ENCODE measurements around the gene PAIP2B.
A peak's percentile ranks its signal among the peaks of the same experiment; 100 is the strongest.
"Not testable (repeated sequence)": the region's sequence is repeated elsewhere in the genome, so short reads cannot be mapped to it uniquely, and the experiment has no call there.

Gene PAIP2B

DNA sequence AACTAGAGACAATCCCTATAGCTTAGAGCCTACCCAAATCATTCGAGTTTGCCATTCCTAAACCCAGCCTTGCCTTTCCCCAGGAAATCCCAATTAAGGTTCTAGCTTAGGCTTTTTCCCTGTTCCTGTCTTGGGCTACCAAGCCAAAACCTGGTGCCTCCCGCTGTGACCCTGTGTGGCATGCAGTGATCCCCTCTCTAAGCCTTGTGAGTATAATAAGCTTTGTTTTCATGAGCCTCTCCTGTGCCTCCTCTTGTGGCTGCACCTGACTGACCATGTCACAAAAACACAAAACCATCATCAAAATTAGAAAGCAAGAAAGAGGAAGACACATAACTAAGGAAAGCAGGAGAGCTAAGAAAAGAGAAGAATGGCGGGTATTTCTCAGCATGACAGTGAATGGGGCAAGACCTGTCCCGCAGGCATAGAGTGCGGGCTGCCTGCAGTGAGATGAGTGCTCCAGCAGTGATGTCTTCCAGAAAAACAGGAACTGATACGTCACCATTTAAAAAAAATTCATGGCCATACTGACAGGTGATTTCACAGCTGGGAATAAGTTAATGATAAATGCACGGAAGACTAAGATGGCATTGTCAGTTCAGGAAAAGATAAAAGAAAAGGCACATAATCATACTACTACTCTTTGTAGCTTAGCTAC, 9.2 kb upstream of the PAIP2B start:
- TF ChIP-seq GATA1 (IDR thresholded peaks at IDR 0.05; ENCODE audit: low read depth, low read length) = no peak
- no peak for DNase-seq

- not testable (repeated sequence) for DNase-seq
Observed at GRCh38 chr2:71233072-71233471, 6.2 kb upstream of the PAIP2B start.

DNA sequence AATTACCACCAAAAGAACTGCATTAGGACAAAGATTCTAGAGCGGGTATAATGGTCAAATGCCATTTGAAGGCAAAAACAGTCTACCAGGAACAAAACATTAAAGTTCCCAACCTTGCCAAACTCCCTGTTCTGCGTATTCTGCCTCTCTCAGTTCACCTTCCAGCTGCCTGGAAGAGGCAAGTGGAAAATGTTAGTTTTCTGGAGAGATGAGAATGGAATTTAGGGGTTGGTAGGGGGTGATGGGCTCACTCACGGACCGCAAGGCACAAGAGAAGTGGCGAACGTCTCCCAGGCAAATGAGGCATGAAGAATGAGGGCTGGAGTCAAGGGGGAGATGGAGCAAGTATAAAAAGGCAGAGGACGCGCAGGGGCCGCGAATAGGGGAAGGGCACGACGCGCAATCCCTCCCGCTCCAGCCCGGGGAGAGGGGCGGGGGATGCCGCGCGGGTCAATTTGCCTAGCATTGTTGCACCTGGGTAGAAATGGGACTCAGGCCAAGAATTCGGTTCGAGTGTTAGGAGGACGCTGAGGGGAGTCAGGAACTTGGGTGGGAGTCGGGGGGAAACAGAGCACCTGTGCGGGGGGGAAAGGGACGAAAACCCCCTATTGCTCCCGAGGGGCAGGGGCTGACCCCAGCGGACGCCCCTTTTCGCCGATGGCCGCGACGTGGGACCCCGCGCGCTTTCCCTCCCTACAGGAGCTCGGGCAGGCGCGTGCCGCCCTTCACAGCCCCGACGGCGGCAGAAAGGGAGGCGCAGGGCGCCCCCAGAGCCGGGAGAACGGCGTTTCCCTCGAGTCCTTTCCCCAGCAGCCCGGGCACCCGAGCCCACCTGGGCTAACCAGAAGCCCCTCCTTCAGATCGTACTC, 573 bp downstream of the PAIP2B start:
- peak; percentile 49 to 57 for DNase-seq

GRCh38 chr2:71224935-71225334, 2.0 kb downstream of the PAIP2B start:
- no peak for TF ChIP-seq GATA1 (IDR thresholded peaks at IDR 0.05; ENCODE audit: low read depth, low read length)
- TF ChIP-seq POLR2A (IDR thresholded peaks at IDR 0.05; ENCODE audit: low read length) = no peak

More for the DNA sequence above, 573 bp downstream of the PAIP2B start:
- TF ChIP-seq GATA1 (IDR thresholded peaks at IDR 0.05; ENCODE audit: low read depth, low read length) (no peak), POLR2A (IDR thresholded peaks at IDR 0.05; ENCODE audit: low read length) (no peak)

GRCh38 chr2:71224457-71224856, 2.4 kb downstream of the PAIP2B start:
- no peak for DNase-seq
- TF ChIP-seq POLR2A (IDR thresholded peaks at IDR 0.05; ENCODE audit: low read length) (no peak), GATA1 (IDR thresholded peaks at IDR 0.05; ENCODE audit: low read depth, low read length) (no peak)

More at GRCh38 chr2:71224935-71225334, 2.0 kb downstream of the PAIP2B start:
- DNase-seq = no peak

- no peak for TF ChIP-seq POLR2A (IDR thresholded peaks at IDR 0.05; ENCODE audit: low read length)
- no peak for TF ChIP-seq GATA1 (IDR thresholded peaks at IDR 0.05; ENCODE audit: low read depth, low read length)
- DNase-seq = peak; percentile 70 to 75
Observed at GRCh38 chr2:71223767-71224333, 3.1 kb downstream of the PAIP2B start.

- no peak for TF ChIP-seq GATA1 (IDR thresholded peaks at IDR 0.05; ENCODE audit: low read depth, low read length)
- TF ChIP-seq POLR2A (IDR thresholded peaks at IDR 0.05; ENCODE audit: low read length) = no peak
- DNase-seq = no peak
Observed at GRCh38 chr2:71220743-71221142, 6.2 kb downstream of the PAIP2B start.

- no peak for TF ChIP-seq GATA1 (IDR thresholded peaks at IDR 0.05; ENCODE audit: low read depth, low read length)
- TF ChIP-seq POLR2A (IDR thresholded peaks at IDR 0.05; ENCODE audit: low read length) = no peak
- no peak for DNase-seq
Observed at GRCh38 chr2:71216501-71216900, 10.4 kb downstream of the PAIP2B start.

- TF ChIP-seq GATA1 (IDR thresholded peaks at IDR 0.05; ENCODE audit: low read depth, low read length) = no peak
- TF ChIP-seq POLR2A (IDR thresholded peaks at IDR 0.05; ENCODE audit: low read length) = no peak
- DNase-seq = no peak
Observed at GRCh38 chr2:71215447-71215846, 11.5 kb downstream of the PAIP2B start.

DNA sequence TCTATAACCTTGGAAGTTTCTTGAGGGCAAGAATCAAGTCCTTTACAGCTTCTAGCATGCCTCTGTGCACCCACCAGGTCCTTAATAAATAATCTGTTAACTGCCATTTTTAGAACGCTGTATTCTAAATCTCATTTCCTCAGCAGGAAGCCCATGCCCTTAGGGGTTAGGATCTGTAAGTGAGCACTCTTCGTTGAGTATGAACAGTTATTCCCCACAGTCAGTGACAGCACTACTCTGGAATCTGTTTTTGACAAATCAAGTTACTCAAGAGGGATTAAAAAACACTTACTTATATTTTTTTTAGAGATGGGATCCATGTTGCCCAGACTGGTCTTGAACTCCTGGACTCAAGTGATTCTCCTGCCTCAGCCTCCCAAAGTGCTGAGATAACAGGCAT, 14.6 kb downstream of the PAIP2B start:
- TF ChIP-seq GATA1 (IDR thresholded peaks at IDR 0.05; ENCODE audit: low read depth, low read length) = no peak
- no peak for DNase-seq

GRCh38 chr2:71210292-71210691, 16.6 kb downstream of the PAIP2B start:
- no peak for DNase-seq
- TF ChIP-seq POLR2A (IDR thresholded peaks at IDR 0.05; ENCODE audit: low read length) (no peak), GATA1 (IDR thresholded peaks at IDR 0.05; ENCODE audit: low read depth, low read length) (no peak)

DNA sequence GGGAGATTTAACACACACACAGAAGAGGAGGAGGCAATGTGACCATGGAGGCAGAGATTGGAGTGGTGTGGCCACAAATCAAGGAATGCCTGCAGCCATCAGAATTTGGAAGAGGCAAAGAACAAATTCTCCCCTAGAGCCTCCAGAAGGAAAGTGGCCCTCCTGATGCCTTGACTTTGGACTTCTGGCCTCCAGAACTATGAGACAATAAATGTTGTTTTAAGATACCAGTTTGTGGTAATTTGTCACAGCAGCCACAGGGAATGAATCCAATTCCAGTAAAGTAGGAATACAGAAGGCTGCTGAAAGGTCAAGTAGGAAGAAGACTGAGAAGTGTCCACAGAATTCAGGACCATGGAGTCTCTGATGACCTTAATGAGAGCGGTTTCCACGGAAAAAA, 18.1 kb downstream of the PAIP2B start:
- TF ChIP-seq GATA1 (IDR thresholded peaks at IDR 0.05; ENCODE audit: low read depth, low read length) (no peak), POLR2A (IDR thresholded peaks at IDR 0.05; ENCODE audit: low read length) (no peak)
- DNase-seq = no peak

DNA sequence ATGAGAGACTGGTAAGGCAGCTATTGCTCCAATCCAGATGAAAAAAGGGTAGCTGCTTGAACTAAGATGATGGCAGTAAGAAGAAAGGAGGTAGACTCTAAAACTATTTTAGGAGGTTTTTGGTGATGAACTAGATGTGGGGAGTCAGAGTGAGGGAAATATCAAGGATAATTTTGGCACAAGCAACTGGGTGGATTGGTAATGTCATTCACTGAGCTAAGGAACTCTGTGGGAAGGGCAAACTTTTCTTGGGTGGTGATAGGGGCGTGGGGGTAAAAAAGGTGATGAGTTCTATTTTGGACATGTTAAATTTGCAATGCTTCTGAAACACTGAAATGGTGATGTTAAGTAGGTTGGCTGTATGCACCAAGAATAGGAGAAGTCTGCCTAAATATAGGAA, 19.3 kb downstream of the PAIP2B start:
- DNase-seq = no peak
- TF ChIP-seq POLR2A (IDR thresholded peaks at IDR 0.05; ENCODE audit: low read length) (no peak), GATA1 (IDR thresholded peaks at IDR 0.05; ENCODE audit: low read depth, low read length) (no peak)

GRCh38 chr2:71206271-71206670, 20.6 kb downstream of the PAIP2B start:
- no peak for DNase-seq
- TF ChIP-seq GATA1 (IDR thresholded peaks at IDR 0.05; ENCODE audit: low read depth, low read length) (no peak), POLR2A (IDR thresholded peaks at IDR 0.05; ENCODE audit: low read length) (no peak)

- no peak for TF ChIP-seq POLR2A (IDR thresholded peaks at IDR 0.05; ENCODE audit: low read length)
- TF ChIP-seq GATA1 (IDR thresholded peaks at IDR 0.05; ENCODE audit: low read depth, low read length) = no peak
Observed at GRCh38 chr2:71191570-71191943, 35.3 kb downstream of the PAIP2B start.

More at GRCh38 chr2:71191570-71191943, 35.3 kb downstream of the PAIP2B start:
- DNase-seq = no peak

Measured in erythroblast (primary cell).